ENCODE measurements around the gene LAMA4. TPM values are rescaled to one million over a fixed set of nuclear protein-coding genes. Genes with fewer than 3 reads are reported as not detected.

The LAMA4 gene
- total and polyA plus RNA-seq, 2 of the 13 experiments (the other 11 are each of a cell fraction or from before 2014, with no cell fraction given), result not detected

DNA sequence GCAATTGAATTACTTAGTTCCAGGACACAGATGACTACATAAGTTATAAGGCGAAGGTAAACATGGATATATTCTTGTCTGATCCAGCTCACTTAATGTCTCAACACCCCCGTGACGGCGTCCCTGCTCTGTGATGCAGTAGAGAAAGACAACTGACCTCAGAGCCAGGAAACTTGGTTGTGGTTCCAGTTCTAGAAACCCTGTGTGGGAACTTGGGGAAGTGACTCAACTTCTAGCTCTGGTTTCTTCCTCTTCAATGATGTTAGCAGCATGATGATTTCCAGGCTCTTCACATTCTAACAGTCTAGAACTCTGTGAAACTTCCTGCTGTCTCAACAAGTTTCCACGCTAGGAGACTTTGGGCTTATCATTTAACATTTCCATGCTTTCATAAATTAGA lies 18.4 kb downstream of the LAMA4 start (continued):
- TF ChIP-seq, protein P1, sequence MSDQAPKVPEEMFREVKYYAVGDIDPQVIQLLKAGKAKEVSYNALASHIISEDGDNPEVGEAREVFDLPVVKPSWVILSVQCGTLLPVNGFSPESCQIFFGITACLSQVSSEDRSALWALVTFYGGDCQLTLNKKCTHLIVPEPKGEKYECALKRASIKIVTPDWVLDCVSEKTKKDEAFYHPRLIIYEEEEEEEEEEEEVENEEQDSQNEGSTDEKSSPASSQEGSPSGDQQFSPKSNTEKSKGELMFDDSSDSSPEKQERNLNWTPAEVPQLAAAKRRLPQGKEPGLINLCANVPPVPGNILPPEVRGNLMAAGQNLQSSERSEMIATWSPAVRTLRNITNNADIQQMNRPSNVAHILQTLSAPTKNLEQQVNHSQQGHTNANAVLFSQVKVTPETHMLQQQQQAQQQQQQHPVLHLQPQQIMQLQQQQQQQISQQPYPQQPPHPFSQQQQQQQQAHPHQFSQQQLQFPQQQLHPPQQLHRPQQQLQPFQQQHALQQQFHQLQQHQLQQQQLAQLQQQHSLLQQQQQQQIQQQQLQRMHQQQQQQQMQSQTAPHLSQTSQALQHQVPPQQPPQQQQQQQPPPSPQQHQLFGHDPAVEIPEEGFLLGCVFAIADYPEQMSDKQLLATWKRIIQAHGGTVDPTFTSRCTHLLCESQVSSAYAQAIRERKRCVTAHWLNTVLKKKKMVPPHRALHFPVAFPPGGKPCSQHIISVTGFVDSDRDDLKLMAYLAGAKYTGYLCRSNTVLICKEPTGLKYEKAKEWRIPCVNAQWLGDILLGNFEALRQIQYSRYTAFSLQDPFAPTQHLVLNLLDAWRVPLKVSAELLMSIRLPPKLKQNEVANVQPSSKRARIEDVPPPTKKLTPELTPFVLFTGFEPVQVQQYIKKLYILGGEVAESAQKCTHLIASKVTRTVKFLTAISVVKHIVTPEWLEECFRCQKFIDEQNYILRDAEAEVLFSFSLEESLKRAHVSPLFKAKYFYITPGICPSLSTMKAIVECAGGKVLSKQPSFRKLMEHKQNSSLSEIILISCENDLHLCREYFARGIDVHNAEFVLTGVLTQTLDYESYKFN (CRISPR knock-in tag; conservative IDR thresholded peaks at IDR 0.05), result no peak
- no peak for TF ChIP-seq ZFP1 (CRISPR knock-in tag; IDR thresholded peaks at IDR 0.05)

DNA sequence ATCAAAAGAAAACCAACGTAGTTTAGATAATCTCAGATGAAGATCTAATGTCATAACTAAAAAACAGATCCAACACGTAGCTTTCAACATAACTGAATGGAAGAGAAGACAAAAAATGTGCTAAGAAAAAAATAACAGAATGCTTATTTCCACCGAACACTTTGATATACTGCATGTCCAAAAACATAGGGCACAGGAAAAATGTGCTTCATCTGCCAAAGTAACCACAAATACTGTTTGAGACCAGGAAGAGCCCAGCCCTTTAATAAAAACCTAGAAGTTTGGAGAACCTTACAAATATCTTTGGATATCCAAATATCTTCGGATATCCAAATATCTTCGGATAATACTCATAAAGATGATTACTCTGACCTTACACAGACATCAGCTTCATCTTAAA lies 19.8 kb downstream of the LAMA4 start:
- Histone ChIP-seq H3K4me1 (ENCODE audit: insufficient read depth, low read length) (no peaks in the 10 kb centered on the region), H3K9ac (ENCODE audit: insufficient read depth, low read depth, low read length) (no peak overlapping the region), H3K27me3 (ENCODE audit: control insufficient read depth in 1 of 2, insufficient read depth in 2 of 2, low read length in 2 of 2) (no peaks in the 10 kb centered on the region; a peak in 1 of 5 replicates), H3K4me2 (ENCODE audit: low read depth, low read length) (no peak overlapping the region), H3K36me3 (replicated peaks in 1 of 2; ENCODE audit: control insufficient read depth in 1 of 2, insufficient read depth in 2 of 2, low read length in 2 of 2) (no peaks in the 10 kb centered on the region), H3K4me3 (replicated peaks in 1 of 3; ENCODE audit: insufficient read depth in 1 of 3, low read depth in 2 of 3, low read length in 3 of 3) (no peak overlapping the region), H3K79me2 (ENCODE audit: insufficient read depth, low read length) (no peaks in the 10 kb centered on the region), H3K9me3 (ENCODE audit: low read length) (no peaks in the 10 kb centered on the region), H3K27ac (ENCODE audit: extremely low read length, insufficient read depth, low read length) (no peak overlapping the region), H2AFZ (ENCODE audit: low read length) (no peak overlapping the region), H4K20me1 (ENCODE audit: insufficient read depth, low read length) (no peaks in the 10 kb centered on the region)
- ChIA-PET POLR2A (no interaction called here), CTCF (ENCODE audit: low intra/inter-chr PET ratio, low total read pairs) (no interaction called here)
- WGBS (ENCODE audit: low lambda C conversion rate), result 3% methylated on average over 5 of the region's 5 CpGs
- ATAC-seq, result no peak
- no peak for FAIRE-seq
- intact Hi-C loops (cut with micrococcal nuclease; ENCODE audit: unreplicated experiment), result no loop called here
- DNase-seq (ENCODE audit: low spot score), result no peak
- TF ChIP-seq, protein P2, sequence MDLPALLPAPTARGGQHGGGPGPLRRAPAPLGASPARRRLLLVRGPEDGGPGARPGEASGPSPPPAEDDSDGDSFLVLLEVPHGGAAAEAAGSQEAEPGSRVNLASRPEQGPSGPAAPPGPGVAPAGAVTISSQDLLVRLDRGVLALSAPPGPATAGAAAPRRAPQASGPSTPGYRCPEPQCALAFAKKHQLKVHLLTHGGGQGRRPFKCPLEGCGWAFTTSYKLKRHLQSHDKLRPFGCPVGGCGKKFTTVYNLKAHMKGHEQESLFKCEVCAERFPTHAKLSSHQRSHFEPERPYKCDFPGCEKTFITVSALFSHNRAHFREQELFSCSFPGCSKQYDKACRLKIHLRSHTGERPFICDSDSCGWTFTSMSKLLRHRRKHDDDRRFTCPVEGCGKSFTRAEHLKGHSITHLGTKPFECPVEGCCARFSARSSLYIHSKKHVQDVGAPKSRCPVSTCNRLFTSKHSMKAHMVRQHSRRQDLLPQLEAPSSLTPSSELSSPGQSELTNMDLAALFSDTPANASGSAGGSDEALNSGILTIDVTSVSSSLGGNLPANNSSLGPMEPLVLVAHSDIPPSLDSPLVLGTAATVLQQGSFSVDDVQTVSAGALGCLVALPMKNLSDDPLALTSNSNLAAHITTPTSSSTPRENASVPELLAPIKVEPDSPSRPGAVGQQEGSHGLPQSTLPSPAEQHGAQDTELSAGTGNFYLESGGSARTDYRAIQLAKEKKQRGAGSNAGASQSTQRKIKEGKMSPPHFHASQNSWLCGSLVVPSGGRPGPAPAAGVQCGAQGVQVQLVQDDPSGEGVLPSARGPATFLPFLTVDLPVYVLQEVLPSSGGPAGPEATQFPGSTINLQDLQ (CRISPR knock-in tag; IDR thresholded peaks at IDR 0.05), result no peak
- TF ChIP-seq PHF5A (CRISPR knock-in tag; IDR thresholded peaks at IDR 0.05; ENCODE audit: low read depth, unreplicated experiment), result no peak
- TF ChIP-seq PAWR (CRISPR knock-in tag; IDR thresholded peaks at IDR 0.05; ENCODE audit: borderline replicate concordance), result no peak
- no peak for TF ChIP-seq MED13 (CRISPR knock-in tag; IDR thresholded peaks at IDR 0.05)
- TF ChIP-seq, protein P3, sequence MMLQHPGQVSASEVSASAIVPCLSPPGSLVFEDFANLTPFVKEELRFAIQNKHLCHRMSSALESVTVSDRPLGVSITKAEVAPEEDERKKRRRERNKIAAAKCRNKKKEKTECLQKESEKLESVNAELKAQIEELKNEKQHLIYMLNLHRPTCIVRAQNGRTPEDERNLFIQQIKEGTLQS (CRISPR knock-in tag; IDR thresholded peaks at IDR 0.05), result no peak
- no peak for TF ChIP-seq ZKSCAN8 (CRISPR knock-in tag; IDR thresholded peaks at IDR 0.05; ENCODE audit: borderline replicate concordance)
- TF ChIP-seq ELF1 (CRISPR knock-in tag; IDR thresholded peaks at IDR 0.05), result no peak
- TF ChIP-seq FOXK2 (IDR thresholded peaks at IDR 0.05), result no peak
- no peak for TF ChIP-seq SIX1 (CRISPR knock-in tag; IDR thresholded peaks at IDR 0.05; ENCODE audit: borderline replicate concordance)
- no peak for TF ChIP-seq ZNF557 (CRISPR knock-in tag; IDR thresholded peaks at IDR 0.05)
- TF ChIP-seq ZNF709 (CRISPR knock-in tag; IDR thresholded peaks at IDR 0.05), result no peak
- TF ChIP-seq NFATC3 (CRISPR knock-in tag; IDR thresholded peaks at IDR 0.05), result no peak
- no TSS peak for BruUV-seq (replicated peaks)
- in situ Hi-C loops (cut with HindIII; ENCODE audit: extremely low pct_ligation_motif_present, low pct_unique_long_range_greater_than_20kb), result no loop called here
